ENCODE measurements around the gene SH3BGRL3. TPM values are rescaled to one million over a fixed set of nuclear protein-coding genes. Genes with fewer than 3 reads are reported as not detected.

SH3BGRL3 gene
- total RNA-seq, 1 donor from 2014 or later, result 412 TPM

DNA sequence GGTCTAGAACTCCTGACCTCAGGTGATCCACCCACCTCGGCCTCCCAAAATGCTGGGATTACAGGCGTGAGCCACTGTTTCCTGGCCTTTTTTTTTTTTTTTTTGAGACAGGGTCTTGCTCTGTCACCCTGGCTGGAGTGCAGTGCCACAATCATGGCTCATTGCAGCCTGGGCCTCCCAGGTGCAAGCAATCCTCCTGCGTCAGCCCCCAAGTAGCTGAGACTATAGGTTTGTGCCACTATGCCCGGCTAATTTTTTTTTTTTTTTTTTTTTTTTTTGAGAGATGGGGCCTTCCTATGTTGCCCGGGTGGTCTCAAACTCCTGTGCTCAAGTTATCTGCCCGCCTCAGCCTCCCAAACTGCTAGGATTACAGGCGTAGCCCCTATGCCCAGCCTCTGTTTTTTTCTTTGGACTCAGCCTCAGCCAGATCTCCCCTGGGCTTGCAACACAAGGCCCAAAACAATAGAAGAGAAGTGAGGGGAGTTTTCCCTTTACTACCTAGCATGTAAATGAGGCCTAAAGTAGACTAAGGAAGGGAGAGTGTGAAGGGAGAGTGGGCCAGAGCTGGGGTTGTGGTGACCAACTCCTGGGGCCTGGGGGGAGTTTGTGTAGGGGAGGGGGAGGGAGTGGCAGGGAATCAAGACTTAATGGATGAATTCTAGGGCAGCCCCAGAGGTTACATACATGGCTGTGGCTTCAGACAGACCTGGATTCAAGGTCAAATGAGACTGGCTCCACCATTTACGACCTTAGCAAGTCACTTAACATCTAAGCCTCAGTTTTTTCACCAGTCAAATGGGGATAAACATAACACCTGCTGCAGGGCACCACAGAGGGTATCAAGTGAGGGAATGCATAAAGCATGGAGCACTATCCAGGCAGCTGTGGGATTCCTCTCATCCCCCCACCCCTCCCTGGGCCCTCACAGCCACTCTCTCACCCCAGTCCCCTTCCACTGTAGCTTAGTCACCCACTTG lies 36.3 kb downstream of the SH3BGRL3 start:
- no peak overlapping the region for H3K27ac Mint-ChIP-seq (ENCODE audit: unreplicated experiment)
- DNase-seq, result no peak

DNA sequence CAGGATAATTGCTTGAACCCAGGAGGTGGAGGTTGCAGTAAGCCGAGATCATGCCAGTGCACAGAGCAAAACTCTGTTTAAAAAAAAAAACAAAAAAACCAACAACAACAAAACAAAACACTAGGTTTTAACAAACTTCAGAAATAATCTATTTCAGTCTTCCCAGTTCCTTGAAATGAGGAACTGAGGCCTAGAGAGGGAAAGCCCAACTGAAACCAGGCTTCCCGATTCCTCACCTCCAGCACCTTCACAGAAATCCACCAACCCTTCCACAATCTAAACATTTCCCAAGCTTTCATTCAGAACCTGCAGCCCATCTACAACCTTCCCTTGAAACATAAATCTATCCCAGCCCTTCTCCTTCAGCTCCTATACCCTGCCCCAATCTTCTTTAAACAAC lies 37.3 kb downstream of the SH3BGRL3 start:
- H3K27ac Mint-ChIP-seq (ENCODE audit: unreplicated experiment), result peak overlapping the region; percentile 13
- no peak for DNase-seq
- no peaks in the 10 kb centered on the region for H3K36me3 Mint-ChIP-seq (ENCODE audit: unreplicated experiment)
- TF ChIP-seq, protein P1, sequence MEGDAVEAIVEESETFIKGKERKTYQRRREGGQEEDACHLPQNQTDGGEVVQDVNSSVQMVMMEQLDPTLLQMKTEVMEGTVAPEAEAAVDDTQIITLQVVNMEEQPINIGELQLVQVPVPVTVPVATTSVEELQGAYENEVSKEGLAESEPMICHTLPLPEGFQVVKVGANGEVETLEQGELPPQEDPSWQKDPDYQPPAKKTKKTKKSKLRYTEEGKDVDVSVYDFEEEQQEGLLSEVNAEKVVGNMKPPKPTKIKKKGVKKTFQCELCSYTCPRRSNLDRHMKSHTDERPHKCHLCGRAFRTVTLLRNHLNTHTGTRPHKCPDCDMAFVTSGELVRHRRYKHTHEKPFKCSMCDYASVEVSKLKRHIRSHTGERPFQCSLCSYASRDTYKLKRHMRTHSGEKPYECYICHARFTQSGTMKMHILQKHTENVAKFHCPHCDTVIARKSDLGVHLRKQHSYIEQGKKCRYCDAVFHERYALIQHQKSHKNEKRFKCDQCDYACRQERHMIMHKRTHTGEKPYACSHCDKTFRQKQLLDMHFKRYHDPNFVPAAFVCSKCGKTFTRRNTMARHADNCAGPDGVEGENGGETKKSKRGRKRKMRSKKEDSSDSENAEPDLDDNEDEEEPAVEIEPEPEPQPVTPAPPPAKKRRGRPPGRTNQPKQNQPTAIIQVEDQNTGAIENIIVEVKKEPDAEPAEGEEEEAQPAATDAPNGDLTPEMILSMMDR (IDR thresholded peaks at IDR 0.05; ENCODE audit: partially characterized antibody, unreplicated experiment), result no peak
- no peaks in the 10 kb centered on the region for H3K9me3 Mint-ChIP-seq (ENCODE audit: unreplicated experiment)
- peaks cover 1% of the 10 kb centered on the region for H3K27me3 Mint-ChIP-seq (ENCODE audit: unreplicated experiment)
- peaks cover 7% of the 10 kb centered on the region for H3K4me1 Mint-ChIP-seq (ENCODE audit: low read depth, unreplicated experiment)
- H3K4me3 Mint-ChIP-seq (ENCODE audit: unreplicated experiment), result no peak overlapping the region

More for the DNA sequence above, 36.3 kb downstream of the SH3BGRL3 start:
- H3K4me3 Mint-ChIP-seq (ENCODE audit: unreplicated experiment), result no peak overlapping the region
- TF ChIP-seq, protein P1 (IDR thresholded peaks at IDR 0.05; ENCODE audit: partially characterized antibody, unreplicated experiment), result no peak
- no peaks in the 10 kb centered on the region for H3K36me3 Mint-ChIP-seq (ENCODE audit: unreplicated experiment)
- peaks cover 2% of the 10 kb centered on the region for H3K4me1 Mint-ChIP-seq (ENCODE audit: low read depth, unreplicated experiment)
- no peaks in the 10 kb centered on the region for H3K9me3 Mint-ChIP-seq (ENCODE audit: unreplicated experiment)
- peaks cover 1% of the 10 kb centered on the region for H3K27me3 Mint-ChIP-seq (ENCODE audit: unreplicated experiment)

DNA sequence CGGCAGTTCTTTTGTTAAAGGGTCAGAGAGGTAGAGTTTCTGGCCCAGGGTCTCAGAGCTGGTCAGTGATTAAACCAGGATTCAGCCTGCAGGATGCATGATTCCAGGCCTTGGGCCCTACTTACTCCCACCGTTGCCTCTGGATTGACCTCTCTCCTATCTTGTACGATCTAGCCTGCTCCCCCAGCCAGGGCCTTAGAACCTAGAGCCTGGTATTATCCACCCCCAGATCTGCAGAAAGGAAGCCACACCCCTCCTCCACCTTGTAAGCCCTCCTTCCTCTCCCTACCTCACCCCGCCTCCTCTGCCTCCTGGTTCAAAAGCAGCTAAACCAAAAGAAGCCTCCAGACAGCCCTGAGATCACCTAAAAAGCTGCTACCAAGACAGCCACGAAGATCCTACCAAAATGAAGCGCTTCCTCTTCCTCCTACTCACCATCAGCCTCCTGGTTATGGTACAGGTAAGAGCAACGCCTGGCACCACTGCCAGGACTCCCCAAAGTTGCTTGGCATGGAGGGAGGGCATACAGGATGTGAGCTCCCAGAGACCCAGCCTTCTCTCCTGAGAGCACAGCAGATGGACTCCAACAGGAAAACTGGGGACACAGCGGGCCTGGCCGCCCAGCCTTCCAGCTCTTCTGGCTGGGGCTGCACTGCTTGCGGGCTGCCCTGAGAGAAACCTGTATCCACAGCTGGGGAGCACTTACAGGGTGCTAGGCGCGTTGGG lies 37.9 kb downstream of the SH3BGRL3 start, which contains the start of gene CD52:
Gene CD52 (plus strand): TSS at position 347 of the 726 bp plus-strand sequence. CDS start 60 bp downstream, at position 407.
- TF ChIP-seq, protein P1 (IDR thresholded peaks at IDR 0.05; ENCODE audit: partially characterized antibody, unreplicated experiment), result no peak
- peak within 1 kb of the TSS; percentile 13 for H3K27ac Mint-ChIP-seq (ENCODE audit: unreplicated experiment)
- peaks cover 2% of the 10 kb centered on the region for H3K27me3 Mint-ChIP-seq (ENCODE audit: unreplicated experiment)
- peaks cover 7% of the 10 kb centered on the region for H3K4me1 Mint-ChIP-seq (ENCODE audit: low read depth, unreplicated experiment)
- H3K4me3 Mint-ChIP-seq (ENCODE audit: unreplicated experiment), result peak within 1 kb of the TSS; percentile 3
- H3K36me3 Mint-ChIP-seq (ENCODE audit: unreplicated experiment), result no peaks in the 10 kb centered on the region
- DNase-seq, result no peak
- H3K9me3 Mint-ChIP-seq (ENCODE audit: unreplicated experiment), result no peaks in the 10 kb centered on the region

DNA sequence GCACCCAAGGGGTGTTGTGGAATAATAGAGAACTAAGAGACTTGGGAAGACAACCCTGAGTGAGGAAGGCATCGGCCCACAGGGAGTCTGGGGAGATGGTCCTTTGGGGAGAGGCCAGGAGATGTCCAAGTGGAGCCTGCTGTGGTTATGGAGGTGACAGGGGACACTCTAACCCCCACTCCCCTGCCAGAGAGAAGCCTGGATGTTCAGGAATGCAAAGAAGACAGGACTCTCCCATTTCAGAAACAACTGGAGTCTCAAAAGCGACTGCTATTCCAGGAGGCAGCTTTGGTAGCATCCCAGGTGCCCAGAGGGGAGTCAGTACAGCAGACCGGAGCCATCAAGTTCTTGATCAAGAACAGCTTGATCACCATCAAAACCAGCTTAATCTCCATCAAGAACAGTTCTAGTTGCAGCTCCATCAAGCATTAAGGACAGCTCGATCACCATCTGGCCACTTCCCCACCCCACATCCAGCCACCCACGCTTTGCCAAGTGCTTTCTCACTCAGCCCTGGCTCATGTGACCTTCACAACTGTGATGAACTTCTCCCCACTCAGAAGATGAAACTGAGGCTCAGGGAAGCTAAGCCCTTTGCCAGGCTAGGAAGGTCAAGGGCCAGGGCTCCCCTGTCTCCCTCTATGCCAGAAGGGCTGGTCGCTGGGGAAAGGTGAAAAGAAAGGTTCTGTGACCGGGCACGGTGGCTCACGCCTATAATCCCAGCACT lies 38.6 kb downstream of the SH3BGRL3 start:
- Mint-ChIP-seq H3K4me1 (ENCODE audit: low read depth, unreplicated experiment) (peaks cover 7% of the 10 kb centered on the region), H3K4me3 (ENCODE audit: unreplicated experiment) (peak overlapping the region; percentile 3), H3K27me3 (ENCODE audit: unreplicated experiment) (peaks cover 4% of the 10 kb centered on the region), H3K36me3 (ENCODE audit: unreplicated experiment) (no peaks in the 10 kb centered on the region), H3K9me3 (ENCODE audit: unreplicated experiment) (no peaks in the 10 kb centered on the region), H3K27ac (ENCODE audit: unreplicated experiment) (no peak overlapping the region)
- no peak for DNase-seq
- TF ChIP-seq, protein P1 (IDR thresholded peaks at IDR 0.05; ENCODE audit: partially characterized antibody, unreplicated experiment), result no peak

Measured in glutamatergic neuron (in vitro differentiated cells).